T follicular helper cell (primary cell): ENCODE data around the gene GARIN1A.
"Not testable (repeated sequence)": the region's sequence is repeated elsewhere in the genome, so short reads cannot be mapped to it uniquely, and the experiment has no call there.

ENCODE experiments used
- DNase-seq: peaks from one replicate; pipeline ENCODE4 v3.0.0-alpha.2; 2020; ENCODE audit warnings: low read depth

GARIN1A gene

GRCh38 chr7:128683270-128683669 is 11.2 kb downstream of the GARIN1A start:
- not testable (repeated sequence) for DNase-seq

DNA sequence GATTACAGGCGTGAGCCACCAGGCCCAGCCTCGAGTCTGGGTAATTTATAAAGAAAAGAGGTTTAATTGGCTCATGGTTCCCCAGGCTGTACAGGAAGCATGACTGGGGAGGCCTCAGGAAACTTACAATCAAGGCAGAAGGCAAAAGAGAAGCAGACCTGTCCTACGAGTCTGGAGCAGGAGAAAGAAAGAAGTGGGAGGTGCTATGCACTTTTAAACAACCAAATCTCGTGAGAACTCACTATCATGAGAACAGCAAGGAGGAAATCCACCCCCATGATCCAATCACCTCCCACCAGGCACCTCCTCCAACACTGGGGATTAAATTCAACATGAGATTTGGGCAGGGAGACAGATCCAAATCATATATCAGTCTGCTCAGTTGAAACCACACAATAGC is 11.6 kb downstream of the GARIN1A start:
- DNase-seq, result not testable (repeated sequence)

DNA sequence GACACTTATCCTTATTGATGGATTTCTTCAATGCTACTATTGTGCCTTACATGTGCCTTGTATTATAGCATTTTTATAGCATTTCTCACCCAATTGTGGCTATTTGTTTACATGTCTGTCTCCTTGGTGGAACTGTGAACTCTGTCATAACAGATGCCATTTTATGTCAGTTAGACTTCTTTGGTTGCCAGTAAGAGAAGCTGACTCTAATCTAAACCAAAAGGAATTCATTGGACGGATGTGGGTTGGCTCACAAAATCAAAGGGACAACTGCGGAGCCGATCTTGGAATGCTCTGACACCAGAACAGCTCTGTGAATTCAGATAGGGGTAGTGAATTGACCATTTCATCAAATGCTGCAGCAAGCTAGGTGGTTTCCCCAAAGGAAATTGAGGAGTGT is 15.0 kb downstream of the GARIN1A start:
- no peak for DNase-seq

DNA sequence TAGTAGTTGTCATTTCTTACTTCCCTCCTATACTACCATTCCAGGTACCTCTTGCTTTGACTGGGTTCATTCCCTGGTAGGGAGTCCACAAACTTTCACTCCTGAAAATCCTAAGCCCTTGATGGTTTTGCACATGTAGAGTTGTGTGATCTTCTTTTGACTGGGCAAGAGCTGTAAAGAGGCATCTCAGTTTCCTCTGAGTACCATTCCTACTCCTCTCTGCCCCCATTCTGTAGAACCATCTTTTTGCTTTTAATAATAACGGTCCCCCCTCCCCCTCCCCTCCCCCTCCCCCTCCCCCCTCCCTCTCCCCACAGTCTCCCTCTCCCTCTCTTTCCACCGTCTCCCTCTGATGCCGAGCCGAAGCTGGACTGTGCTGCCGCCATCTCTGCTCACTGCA is 16.4 kb downstream of the GARIN1A start:
- DNase-seq, result no peak

GRCh38 chr7:128689161-128689935 is 17.3 kb downstream of the GARIN1A start:
- not testable (repeated sequence) for DNase-seq

GRCh38 chr7:128691227-128691626 is 19.1 kb downstream of the GARIN1A start:
- DNase-seq, result no peak

GRCh38 chr7:128692623-128693270 is 20.7 kb downstream of the GARIN1A start:
- DNase-seq, result no peak

GRCh38 chr7:128693373-128694015 is 21.4 kb downstream of the GARIN1A start:
- DNase-seq, result no peak

GRCh38 chr7:128694738-128695137 is 22.6 kb downstream of the GARIN1A start:
- no peak for DNase-seq

DNA sequence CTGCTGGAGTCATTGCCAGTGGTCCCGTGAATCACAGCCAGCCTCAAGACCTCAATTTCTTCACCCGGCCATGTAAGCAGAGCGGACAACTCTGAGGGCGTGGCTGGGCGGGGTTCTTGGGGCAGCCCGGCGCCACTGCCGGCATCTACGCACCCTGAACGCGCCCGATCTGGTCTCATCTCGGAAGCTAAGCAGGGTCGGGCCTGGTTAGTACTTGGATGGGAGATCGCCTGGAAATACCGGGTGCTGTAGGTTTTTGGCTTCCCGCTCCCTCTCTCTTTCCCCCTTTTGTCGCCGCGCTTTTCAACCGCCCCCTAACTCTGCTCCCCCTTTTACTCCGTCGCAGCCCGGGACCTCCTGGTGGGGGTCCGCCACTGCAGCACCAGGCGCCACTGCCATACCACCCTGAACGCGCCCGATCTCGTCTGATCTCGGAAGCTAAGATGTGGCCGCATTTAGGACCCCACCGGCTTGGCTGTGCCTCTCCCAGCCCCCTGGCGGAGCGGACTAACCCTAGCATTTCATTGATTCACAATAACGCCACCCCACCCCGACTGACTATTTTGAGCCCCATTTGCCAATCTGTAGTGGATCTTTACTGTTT is 25.3 kb downstream of the GARIN1A start:
- peak; percentile 4 for DNase-seq

DNA sequence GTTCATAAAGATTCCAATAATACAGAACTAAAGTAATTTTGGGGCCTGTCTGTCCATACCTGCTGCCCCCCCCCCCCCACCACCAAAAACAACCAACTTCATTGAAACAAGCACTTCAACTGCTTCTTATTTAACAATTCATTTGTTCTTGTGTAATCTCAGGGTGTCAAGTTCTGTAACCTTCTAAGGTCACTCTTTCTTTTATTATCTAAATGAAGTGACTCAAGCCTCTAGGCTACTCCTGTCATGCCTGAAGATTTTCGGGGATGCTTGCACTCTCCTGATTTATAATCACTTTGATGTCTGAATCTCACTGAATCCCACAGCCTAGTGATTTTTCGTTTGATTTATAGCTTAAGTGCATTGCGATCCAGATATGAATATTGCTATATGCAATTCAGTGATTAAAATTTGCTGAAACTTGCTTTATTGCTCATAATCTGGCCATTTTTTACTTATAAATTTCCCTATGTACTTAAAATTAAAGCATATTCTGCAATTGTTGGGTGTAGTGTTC is 27.2 kb downstream of the GARIN1A start:
- DNase-seq, result no peak

DNA sequence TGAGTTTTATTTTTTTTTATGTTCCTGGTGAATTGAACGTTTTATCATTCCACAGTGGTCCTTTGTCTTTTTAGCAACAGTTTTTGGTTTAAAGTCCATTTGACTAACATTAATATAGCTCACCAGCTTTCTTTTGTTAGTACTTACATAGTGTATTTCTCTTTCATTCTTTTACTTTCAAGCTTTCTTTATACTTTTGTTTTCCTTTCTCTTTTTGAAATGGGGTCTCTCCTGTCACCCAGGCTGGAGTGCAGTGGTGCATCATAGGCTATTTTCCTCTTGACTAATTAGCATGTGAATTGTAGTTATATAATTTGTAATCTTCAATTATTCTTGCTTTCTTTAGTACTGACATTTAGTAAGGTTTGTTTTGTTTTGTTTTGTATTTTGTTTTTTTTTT is 27.8 kb downstream of the GARIN1A start:
- no peak for DNase-seq

- no peak for DNase-seq
These were observed 29.1 kb downstream of the GARIN1A start for GRCh38 chr7:128701062-128701785.

- DNase-seq, result no peak
These were observed 31.6 kb downstream of the GARIN1A start for GRCh38 chr7:128703609-128704241.

DNA sequence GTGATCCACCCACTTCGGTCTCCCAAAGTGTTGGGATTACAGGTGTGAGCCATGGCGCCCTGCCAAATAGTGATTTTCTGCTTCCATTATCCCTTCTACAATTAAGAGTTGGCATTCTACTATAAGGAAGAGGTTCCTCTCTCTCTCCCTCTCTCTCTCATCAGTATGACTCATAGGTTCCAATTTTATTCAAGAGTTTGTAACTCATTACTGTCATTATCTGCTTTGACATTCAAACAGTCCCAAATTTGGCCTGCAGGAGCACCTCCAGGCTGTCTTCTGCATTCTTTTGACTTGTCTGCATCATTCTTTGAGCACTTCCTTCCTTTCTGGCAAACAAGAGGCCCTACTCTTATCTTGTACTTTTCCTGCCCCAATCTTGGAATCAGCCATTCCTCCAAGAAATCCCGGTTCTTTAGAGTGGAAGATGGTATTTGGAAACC is 33.8 kb downstream of the GARIN1A start:
- DNase-seq, result no peak

DNA sequence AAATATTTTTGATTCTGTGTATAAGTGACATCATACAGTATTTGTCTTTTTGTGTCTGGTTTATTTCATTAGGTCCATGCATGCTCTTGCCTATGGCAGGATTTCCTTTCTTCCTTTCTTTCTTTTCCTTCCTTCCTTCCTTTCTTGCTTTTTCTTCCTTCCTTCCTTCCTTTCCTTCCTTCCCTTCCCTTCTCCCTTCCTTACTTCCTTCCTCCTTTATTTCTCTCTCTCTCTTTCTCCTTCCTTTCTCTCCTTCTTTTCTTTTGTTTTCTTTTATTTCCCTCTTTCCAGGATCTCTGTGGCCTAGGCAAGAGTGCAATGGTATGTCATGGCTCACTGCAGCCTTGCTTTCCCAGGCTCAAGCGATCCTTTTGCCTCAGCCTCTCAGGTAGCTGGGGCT is 35.7 kb downstream of the GARIN1A start:
- no peak for DNase-seq

DNA sequence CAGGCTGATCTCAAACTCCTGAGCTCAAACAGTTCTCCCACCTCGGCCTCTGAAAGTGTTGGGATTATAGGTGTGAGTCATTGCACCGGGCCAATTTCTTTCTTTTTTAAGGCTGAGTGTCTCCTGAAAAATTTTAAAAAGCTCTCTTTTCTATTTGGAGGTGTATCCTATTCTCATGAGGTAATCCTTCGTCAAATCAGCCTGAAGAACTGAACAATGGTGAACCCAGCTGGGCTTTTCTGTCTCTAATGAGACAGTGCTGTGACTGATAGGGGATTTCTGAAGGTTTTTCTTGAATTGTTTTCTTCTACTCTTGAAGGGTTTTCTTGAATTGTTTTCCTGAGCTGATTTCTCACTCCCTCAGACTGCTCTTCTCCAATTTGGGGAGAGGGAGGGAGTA is 36.1 kb downstream of the GARIN1A start:
- DNase-seq, result no peak

DNA sequence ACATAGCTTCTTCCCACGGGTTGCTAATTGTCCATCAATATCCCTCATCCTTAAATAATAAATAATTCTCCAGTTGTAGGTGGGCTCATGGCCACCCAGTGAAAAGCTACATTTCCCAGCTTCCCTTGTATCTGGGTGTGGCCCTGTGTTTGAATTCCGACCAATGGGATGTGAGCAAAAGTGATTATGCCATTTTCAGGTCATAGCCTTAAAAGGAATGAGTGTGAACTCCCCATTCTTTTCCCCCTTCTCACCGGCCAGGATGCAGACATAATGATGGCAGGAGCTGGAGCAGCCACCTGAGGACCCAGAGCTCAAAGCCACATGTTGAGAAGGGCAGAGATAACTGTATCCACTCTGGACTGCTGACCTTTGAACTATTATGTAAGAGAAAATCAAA is 36.7 kb downstream of the GARIN1A start:
- no peak for DNase-seq

GRCh38 chr7:128710481-128710880 is 38.4 kb downstream of the GARIN1A start:
- no peak for DNase-seq

DNA sequence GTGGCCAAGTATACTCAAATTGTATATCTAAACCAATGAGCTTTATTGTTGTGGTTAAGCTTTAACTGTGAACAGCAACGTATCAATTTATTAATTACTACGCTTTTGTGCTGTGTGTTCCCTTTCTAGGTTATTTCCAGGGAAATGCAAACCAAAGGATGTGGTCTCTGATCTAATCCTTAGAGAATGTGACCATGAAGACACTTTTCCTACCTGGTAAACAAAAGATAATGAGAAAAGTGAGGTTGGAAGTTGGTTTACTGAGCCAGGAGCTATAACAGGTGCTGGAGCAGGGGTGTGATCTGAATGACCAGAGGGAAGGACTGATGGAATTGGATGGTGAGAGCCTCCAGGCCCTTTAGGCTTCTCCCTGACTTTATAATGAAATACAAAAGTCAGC is 41.7 kb downstream of the GARIN1A start:
- no peak for DNase-seq
